Right lobe of liver (tissue), 6 donors: ENCODE results near the gene MTHFR. TPM values are rescaled to one million over a fixed set of nuclear protein-coding genes. Genes with fewer than 3 reads are reported as not detected.

Experiments
- ATAC-seq, 4 donors: fragments of 200-7000 bp; cut with Tn5 transposase; one replicate each; pipeline ENCODE4 v1.9.1; 2020; ENCODE audit warnings: mild to moderate bottlenecking in 4 of 4, moderate library complexity in 4 of 4
- DNase-seq, 3 donors: peaks; one replicate each; pipeline ENCODE4 v3.0.0-alpha.2; 2020
- H3K27ac ChIP-seq, 3 donors: fragments of 200-600 bp; one replicate each; pipeline ENCODE4 v1.8.0; 2022
- H3K27me3 ChIP-seq, 2 donors: fragments of 200-600 bp; one replicate each; pipeline ENCODE4 v1.8.0; 2022
- H3K36me3 ChIP-seq, 4 donors: fragments of 200-600 bp; sonication (generic) in 1 of 4; one replicate each; pipeline versions ENCODE4 v1.5.1 to v1.8.0; 2017 to 2022; ENCODE audit warnings: control low read depth in 1 of 4
- H3K4me1 ChIP-seq, 4 donors: fragments of 200-600 bp; sonication (generic) in 1 of 4; one replicate each; pipeline versions ENCODE4 v1.5.1 to v1.8.0; 2017 to 2022; ENCODE audit warnings: control low read depth in 1 of 4
- H3K4me3 ChIP-seq, 3 donors: fragments of 200-600 bp; one replicate each; pipeline ENCODE4 v1.8.0; 2022
- H3K9me3 ChIP-seq, 4 donors: fragments of 200-600 bp; sonication (generic) in 1 of 4; one replicate each; pipeline versions ENCODE4 v1.5.1 to v1.8.0; 2017 to 2022; ENCODE audit warnings: control low read depth in 1 of 4
- CTCF ChIP-seq, 4 donors: fragments of 200-600 bp in 3 of 4; fragments of 450-650 bp in 1 of 4; IDR thresholded peaks; one replicate each; pipeline versions ENCODE4 v1.5.1 to v1.8.0; 2016 to 2022; ENCODE audit warnings: antibody characterized with exemption in 4 of 4, mild to moderate bottlenecking in 2 of 4
- POLR2A ChIP-seq: fragments of 450-650 bp; IDR thresholded peaks from one replicate; pipeline ENCODE4 v1.6.1; 2017; ENCODE audit warnings: antibody characterized with exemption, mild to moderate bottlenecking
- WGBS: methylation state at CpG from one replicate; pipeline ENCODE4 v1.1.6; 2018; ENCODE audit warnings: low coverage, low lambda C conversion rate; ENCODE audit not compliant: insufficient coverage; ENCODE audit errors: missing lambda C conversion rate; 5-methylcytosine and 5-hydroxymethylcytosine counted together
- intact Hi-C, 2 donors: fragments of 100-400 bp; cut with DNase I; formaldehyde crosslinking; loops; one replicate each; pipeline versions ENCODE4 v1.11.2 to v1.14.1; 2022
- total RNA-seq, 6 experiments: library from RNA; depleted of rRNA in 2 of 6; stranded (reverse); fragments of >200 nt in 2 of 6; fragmentation: NEBNext Ultra II Directional in 3 of 6; extraction: Animal tissue kit (Norgen Biotek cat#: 25700) in 3 of 6; gene quantifications; one replicate each; pipeline versions ENCODE4 v1.1.0 to v1.2.4, GENCODE V29; 2016 to 2023
- donor health status: DM: no; HTN: yes; CAD: no.
- donor health status: DM: no; HTN: no; CAD: no.
- donor health status: DM: no; HTN: no; CAD: no.
- donor health status: DM: no; HTN: yes; CAD: no.
- donor health status: DM: no; HTN: yes; CAD: no.

MTHFR gene
- total RNA-seq, 6 experiments from 2014 or later: 10.6 to 20.1 (median 15.6) TPM

GRCh38 chr1:11842154-11843041 is 36.6 kb upstream of the MTHFR start:
- Histone ChIP-seq H3K4me1 (peaks cover 0 to 51% (median 27%) of the 10 kb centered on the region in 4 donors), H3K36me3 (peaks cover 0 to 37% (median 10%) of the 10 kb centered on the region in 4 donors), H3K27me3 (no peaks in the 10 kb centered on the region), H3K9me3 (no peaks in the 10 kb centered on the region), H3K4me3 (no peak overlapping the region), H3K27ac (peak overlapping the region; percentile 75 to 87 (median 81))
- ATAC-seq: peak; percentile 73 to 84 (median 74)
- WGBS: 13% methylated on average over 18 of the region's 19 CpGs
- intact Hi-C loops: no loop called here
- TF ChIP-seq POLR2A: peak; percentile 11
- no peak for TF ChIP-seq CTCF (IDR thresholded peaks at IDR 0.05)
- peak; percentile 85 to 92 (median 92) for DNase-seq

- no peak for ATAC-seq
- Histone ChIP-seq H3K27ac (peak overlapping the region; percentile 75 to 87 (median 81)), H3K4me1 (peaks cover 0 to 51% (median 27%) of the 10 kb centered on the region in 4 donors), H3K9me3 (no peaks in the 10 kb centered on the region), H3K4me3 (no peak overlapping the region), H3K36me3 (peaks cover 0 to 46% (median 10%) of the 10 kb centered on the region in 4 donors), H3K27me3 (no peaks in the 10 kb centered on the region)
- intact Hi-C loops: no loop called here
- DNase-seq: no peak
- TF ChIP-seq POLR2A (no peak), CTCF (IDR thresholded peaks at IDR 0.05) (no peak)
- 42% methylated on average over 9 of the region's 17 CpGs for WGBS
Observed at GRCh38 chr1:11841245-11842153, 35.7 kb upstream of the MTHFR start.

GRCh38 chr1:11839727-11840705 is 34.3 kb upstream of the MTHFR start:
- H3K27ac ChIP-seq: peak overlapping the region; percentile 28 to 87 (median 81)
- H3K4me3 ChIP-seq: no peak overlapping the region
- TF ChIP-seq CTCF (IDR thresholded peaks at IDR 0.05) (no peak), POLR2A (no peak)
- no peaks in the 10 kb centered on the region for H3K27me3 ChIP-seq
- intact Hi-C loops: loop anchor here (2.0 to 10.0 kb wide), 3 partner anchors 53 to 127 kb away; no protein-coding TSS in a partner anchor
- peaks cover 0 to 59% (median 15%) of the 10 kb centered on the region in 4 donors for H3K36me3 ChIP-seq
- DNase-seq (peak in 2 of 3 donors; percentile 81 to 86), ATAC-seq (peak; percentile 20 to 58 (median 48))
- 32% methylated on average over 9 of the region's 20 CpGs for WGBS
- peaks cover 0 to 51% (median 27%) of the 10 kb centered on the region in 4 donors for H3K4me1 ChIP-seq
- H3K9me3 ChIP-seq: no peaks in the 10 kb centered on the region
